Heart left ventricle (tissue), 16 donors: ENCODE measurements around the gene SRXN1. TPM values are rescaled to one million over a fixed set of nuclear protein-coding genes. Genes with fewer than 3 reads are reported as not detected.

Experiments used
- ATAC-seq, 4 donors: fragments of 200-7000 bp; cut with Tn5 transposase; one replicate each; pipeline ENCODE4 v1.9.1; 2020 to 2022; ENCODE audit warnings: moderate library complexity in 4 of 4, mild to moderate bottlenecking in 3 of 4, moderate number of reproducible peaks in 1 of 4
- DNase-seq, 5 donors: peaks; one replicate each; pipeline ENCODE4 v3.0.0-alpha.2; 2020
- H3K27ac ChIP-seq, 12 donors: fragments of 200-600 bp; sonication (generic) in 4 of 12; one replicate each; pipeline versions ENCODE4 v1.5.0 to v1.8.0; 2016 to 2022; ENCODE audit warnings: mild to moderate bottlenecking in 2 of 12
- H3K27me3 ChIP-seq, 9 donors: fragments of 200-600 bp; sonication (generic) in 2 of 9; one replicate each; pipeline versions ENCODE4 v1.5.1 to v1.8.0; 2016 to 2022; ENCODE audit warnings: mild to moderate bottlenecking in 3 of 9
- H3K36me3 ChIP-seq, 9 donors: fragments of 200-600 bp; sonication (generic) in 2 of 9; one replicate each; pipeline versions ENCODE4 v1.5.0 to v1.8.0; 2018 to 2022; ENCODE audit warnings: mild to moderate bottlenecking in 2 of 9
- H3K4me1 ChIP-seq, 12 donors: fragments of 200-600 bp; sonication (generic) in 4 of 12; one replicate each; pipeline versions ENCODE4 v1.5.0 to v1.8.0; 2016 to 2022; ENCODE audit warnings: mild to moderate bottlenecking in 3 of 12
- H3K4me3 ChIP-seq, 12 donors: fragments of 200-600 bp; sonication (generic) in 4 of 12; one replicate each; pipeline versions ENCODE4 v1.5.0 to v1.8.0; 2017 to 2022; ENCODE audit warnings: mild to moderate bottlenecking in 9 of 12, moderate library complexity in 4 of 12
- H3K9me3 ChIP-seq, 12 donors: fragments of 200-600 bp; sonication (generic) in 4 of 12; one replicate each; pipeline versions ENCODE4 v1.5.0 to v1.8.0; 2016 to 2022; ENCODE audit warnings: mild to moderate bottlenecking in 1 of 12
- CTCF ChIP-seq, 12 donors: fragments of 200-600 bp; sonication (generic) in 4 of 12; IDR thresholded peaks; one replicate each; pipeline versions ENCODE4 v1.5.0 to v1.8.0; 2018 to 2022; ENCODE audit warnings: antibody characterized with exemption in 12 of 12, mild to moderate bottlenecking in 5 of 12
- POLR2A ChIP-seq, 2 donors: fragments of 450-650 bp; IDR thresholded peaks; one replicate each; pipeline ENCODE4 v1.6.1; 2017; ENCODE audit warnings: antibody characterized with exemption in 2 of 2, mild to moderate bottlenecking in 2 of 2, moderate library complexity in 2 of 2
- WGBS, 4 donors: extraction: QIAGEN DNeasy Blood & Tissue Kit in 2 of 4; methylation state at CpG; one replicate each; pipeline versions ENCODE4 v1.1.5 to v1.1.7; 2013 to 2018; 5-methylcytosine and 5-hydroxymethylcytosine counted together
- intact Hi-C, 10 donors: fragments of 100-400 bp; cut with DNase I; formaldehyde crosslinking; loops; one replicate each; pipeline versions ENCODE4 v1.11.1 to v1.14.2; 2022
- polyA plus RNA-seq, 2 donors: library from polyadenylated mRNA; stranded (reverse); fragments of 200-250 nt; gene quantifications; one replicate each; pipeline ENCODE4 v1.2.3, GENCODE V29; 2013
- total RNA-seq, 9 donors: library from RNA; depleted of rRNA in 2 of 9; stranded (reverse); fragments of >200 nt in 2 of 9; fragmentation: NEBNext Ultra II Directional in 3 of 9; extraction: Animal tissue kit (Norgen Biotek cat#: 25700) in 3 of 9; gene quantifications; one replicate each; pipeline versions ENCODE4 v1.1.0 to v1.2.4, GENCODE V29; 2016 to 2023
- donor health status: ischemic (EF 13 %, LVEDD 7.1; RV severe dilation, severe dysfunction).
- donor health status: healthy with polysubstance abuse.
- donor health status: DM: no; HTN: yes; CAD: no.
- donor health status: DM: no; HTN: no; CAD: no.
- donor health status: ischemic (EF 25% LVEDD 6.9; RV normal size, moderate dysfunction).
- donor health status: ischemic (EF 25% LVEDD 5.7; RV mildly dilated, moderate dysfunction).
- donor health status: healthy.
- donor health status: DM: yes; HTN: yes; CAD: no.
- donor health status: ischemic (EF 35%, LVEDD 5.7; RV mildly dilated, moderate dysfunction).
- donor health status: nonischemic (EF 11% LVEDD 7.7; RV severe dilation, severe dysfunction).
- donor health status: DM: yes; HTN: yes; CAD: no.
- donor health status: PGD.
- donor health status: ischemic (EF 29% LVEDD 5.4; RV normal size, mild dysfunction).
- donor health status: nonischemic (EF 23%, LVEDD 6.1; RV moderate dilation, normal function).

Gene SRXN1
- total and polyA plus RNA-seq, 11 donors: 11.8 to 147 (median 39.1) TPM

GRCh38 chr20:634148-634925 lies 18.7 kb downstream of the SRXN1 start:
- no peak overlapping the region for H3K27ac ChIP-seq
- no peaks in the 10 kb centered on the region for H3K27me3 ChIP-seq
- no peak for DNase-seq
- ATAC-seq: peak in 1 of 4 donors; percentile 33
- 70 to 81% (median 74%) methylated on average over 14 of the region's 14 CpGs for WGBS, 4 donors
- H3K4me1 ChIP-seq: peaks cover 0 to 8% (median 0%) of the 10 kb centered on the region in 12 donors
- TF ChIP-seq POLR2A (IDR thresholded peaks at IDR 0.05): no peak
- no peak for TF ChIP-seq CTCF (IDR thresholded peaks at IDR 0.05)
- H3K36me3 ChIP-seq: no peaks in the 10 kb centered on the region
- H3K4me3 ChIP-seq: no peak overlapping the region
- intact Hi-C loops: no loop called here
- no peaks in the 10 kb centered on the region for H3K9me3 ChIP-seq

GRCh38 chr20:631101-631500 lies 21.9 kb downstream of the SRXN1 start:
- Histone ChIP-seq H3K27ac (no peak overlapping the region), H3K27me3 (no peaks in the 10 kb centered on the region), H3K4me3 (no peak overlapping the region), H3K36me3 (no peaks in the 10 kb centered on the region), H3K9me3 (peaks cover 0 to 2% (median 0%) of the 10 kb centered on the region in 12 donors), H3K4me1 (peaks cover 0 to 8% (median 0%) of the 10 kb centered on the region in 12 donors)
- TF ChIP-seq CTCF (IDR thresholded peaks at IDR 0.05): no peak
- 26 to 69% (median 51%) methylated on average over 1 of the region's 1 CpG for WGBS, 4 donors
- no peak for DNase-seq
- intact Hi-C loops: no loop called here
- ATAC-seq: no peak

- H3K4me3 ChIP-seq: no peak overlapping the region
- DNase-seq (no peak), ATAC-seq (no peak)
- intact Hi-C loops: no loop called here
- no peaks in the 10 kb centered on the region for H3K36me3 ChIP-seq
- no peak overlapping the region for H3K27ac ChIP-seq
- no peaks in the 10 kb centered on the region for H3K27me3 ChIP-seq
- peaks cover 0 to 8% (median 0%) of the 10 kb centered on the region in 12 donors for H3K9me3 ChIP-seq
- 90 to 92% (median 92%) methylated on average over 2 of the region's 2 CpGs for whole genome bisulfite sequencing, 4 donors
- TF ChIP-seq POLR2A (IDR thresholded peaks at IDR 0.05): no peak
- peaks cover 0 to 8% (median 0%) of the 10 kb centered on the region in 12 donors for H3K4me1 ChIP-seq
Observed at GRCh38 chr20:626579-626978, 26.4 kb downstream of the SRXN1 start.

GRCh38 chr20:625360-625932 lies 27.6 kb downstream of the SRXN1 start:
- ATAC-seq (peak in 1 of 4 donors; percentile 64), DNase-seq (no peak)
- Histone ChIP-seq H3K36me3 (no peaks in the 10 kb centered on the region), H3K9me3 (peaks cover 0 to 8% (median 0%) of the 10 kb centered on the region in 12 donors), H3K4me3 (no peak overlapping the region), H3K27ac (peak overlapping the region in 1 of 12 donors; percentile 58), H3K27me3 (no peaks in the 10 kb centered on the region), H3K4me1 (peaks cover 0 to 8% (median 1%) of the 10 kb centered on the region in 12 donors)
- WGBS, 4 donors: 72 to 82% (median 76%) methylated on average over 4 of the region's 4 CpGs
- TF ChIP-seq CTCF (IDR thresholded peaks at IDR 0.05): no peak
- TF ChIP-seq POLR2A (IDR thresholded peaks at IDR 0.05): no peak
- intact Hi-C loops: loop anchor here in 1 of 10 donors (2.0 kb wide), 1 partner anchor 15 kb away; the partner anchor contains the start of gene TCF15
